GM20000 (cell line): ENCODE measurements around the gene MBOAT2.

Source experiments
- DNase-seq: peaks from one replicate; pipeline ENCODE4 v3.0.0; 2012; ENCODE audit warnings: low spot score
- CTCF ChIP-seq: IDR thresholded peaks from 2 replicates; pipeline ENCODE4 v1.5.1; 2012; ENCODE audit warnings: mild to moderate bottlenecking, control low read depth; ENCODE audit errors: extremely low read depth, missing control alignments

MBOAT2 gene

DNA sequence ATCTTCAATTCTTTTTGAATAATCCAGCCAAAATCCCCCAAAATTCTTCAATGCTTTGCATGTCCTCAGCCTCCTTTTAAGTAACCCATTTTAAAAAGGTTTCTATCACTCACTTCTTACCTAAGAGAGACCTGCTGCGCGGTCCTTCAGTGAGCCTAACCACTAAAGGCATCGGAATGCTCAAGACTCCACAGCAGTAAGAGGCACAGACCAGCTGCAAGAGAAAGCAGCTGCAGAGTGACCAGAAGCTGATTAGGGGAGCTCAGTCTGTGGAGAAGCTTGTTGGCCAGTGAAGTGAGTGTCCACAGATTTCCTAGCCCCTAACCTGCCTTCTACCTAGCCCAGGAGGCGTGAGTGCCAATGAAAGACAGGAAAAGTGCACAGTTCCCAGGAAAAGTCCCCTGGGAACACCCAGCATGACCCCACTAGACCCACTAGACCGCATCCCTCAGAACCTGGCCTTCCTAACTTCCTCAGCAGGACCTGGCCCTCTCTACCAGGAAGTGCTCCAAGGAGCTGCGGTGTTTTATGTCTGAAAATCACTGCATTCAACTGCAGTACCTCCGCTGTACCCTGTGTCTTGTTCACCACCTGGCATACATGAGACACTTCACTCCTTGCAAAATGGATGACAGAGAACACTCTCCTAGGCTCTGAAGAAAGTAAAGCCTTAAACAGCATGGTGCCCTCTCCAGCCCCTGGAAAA is 10.1 kb downstream of the MBOAT2 start:
- no peak for DNase-seq
- TF ChIP-seq CTCF = no peak

DNA sequence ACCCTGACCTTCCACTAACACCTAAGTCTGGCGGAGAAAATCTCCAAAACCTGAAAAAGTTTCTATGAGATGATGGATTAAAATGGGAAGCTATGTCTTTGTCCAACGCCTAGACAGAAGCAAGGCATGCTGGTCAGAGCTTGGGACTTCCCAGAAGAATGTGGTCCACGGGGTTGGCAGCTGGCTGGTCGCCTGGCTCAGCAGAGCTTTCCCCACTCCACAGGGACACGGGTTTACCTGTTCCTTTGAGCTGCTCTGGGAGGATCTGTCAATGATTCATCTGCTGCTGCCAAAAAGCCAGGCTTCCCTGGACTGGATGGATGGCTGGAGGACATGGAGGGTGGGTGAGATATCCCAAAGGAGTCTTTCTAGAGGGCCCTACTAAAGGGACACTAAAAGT is 10.8 kb downstream of the MBOAT2 start:
- DNase-seq = no peak
- no peak for TF ChIP-seq CTCF

GRCh38 chr2:8989536-8990079 is 13.9 kb downstream of the MBOAT2 start:
- TF ChIP-seq CTCF = no peak
- DNase-seq = no peak

DNA sequence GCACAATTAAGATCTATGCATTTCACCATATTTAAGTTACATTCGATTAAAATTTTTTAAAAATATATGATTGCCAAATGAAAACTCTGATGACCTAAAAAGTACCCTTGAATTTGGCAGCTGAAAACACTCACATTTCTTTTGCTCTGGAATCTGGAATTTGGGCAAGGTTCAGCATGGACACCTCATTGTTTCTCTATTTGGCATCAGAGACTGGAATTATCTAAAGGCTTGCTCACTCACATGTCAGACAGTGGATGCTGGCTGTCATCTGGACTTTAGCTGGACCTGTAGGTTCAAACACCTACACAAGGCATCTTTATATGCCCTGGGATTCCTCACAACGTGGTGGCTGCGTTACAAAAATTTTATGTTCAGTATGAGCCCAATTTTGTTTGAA is 16.1 kb downstream of the MBOAT2 start:
- no peak for TF ChIP-seq CTCF
- DNase-seq = no peak

DNA sequence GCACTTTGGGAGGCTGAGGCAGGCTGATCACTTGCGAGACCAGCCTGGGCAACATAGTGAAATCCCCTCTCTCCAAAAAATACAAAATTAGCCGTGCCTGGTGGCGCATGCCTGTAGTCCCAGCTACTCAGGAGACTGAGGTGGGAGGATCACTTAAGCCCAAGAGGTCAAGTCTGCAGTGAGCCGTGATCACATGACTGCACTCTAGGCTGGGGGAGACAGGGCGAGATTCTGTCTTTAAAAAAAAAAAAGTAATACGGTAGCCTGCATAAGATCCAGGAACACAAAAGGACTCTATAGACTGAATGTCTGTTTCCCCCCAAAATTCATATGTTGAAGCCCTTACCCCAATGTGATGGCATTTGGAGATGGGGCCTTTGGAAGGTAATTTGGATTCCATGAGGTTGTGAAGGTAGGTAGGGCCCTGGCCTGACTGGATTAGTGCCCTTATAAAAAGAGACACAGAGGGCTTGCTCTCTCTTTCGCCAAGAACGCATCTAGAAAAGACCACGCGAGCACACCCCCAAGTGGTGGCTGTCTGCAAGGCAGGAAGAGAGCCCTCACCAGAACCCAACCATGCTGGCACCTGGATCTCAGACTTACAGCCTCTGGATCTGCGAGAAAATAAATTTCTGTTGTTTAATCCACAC is 17.0 kb downstream of the MBOAT2 start:
- TF ChIP-seq CTCF = no peak

GRCh38 chr2:8985561-8986326 is 17.7 kb downstream of the MBOAT2 start:
- no peak for DNase-seq
- no peak for TF ChIP-seq CTCF

More for the DNA sequence above, 17.0 kb downstream of the MBOAT2 start:
- DNase-seq = no peak

- no peak for DNase-seq
- no peak for TF ChIP-seq CTCF
These were observed 18.6 kb downstream of the MBOAT2 start for GRCh38 chr2:8984855-8985254.
